Measurements from ENCODE around the gene PKN1.
A peak's percentile ranks its signal among the peaks of the same experiment; 100 is the strongest.
"Not testable (repeated sequence)": the region's sequence is repeated elsewhere in the genome, so short reads cannot be mapped to it uniquely, and the experiment has no call there.

Gene PKN1

GRCh38 chr19:14450168-14450874 is 17.2 kb downstream of the PKN1 start:
- H3K27me3 Mint-ChIP-seq: no peaks in the 10 kb centered on the region
- ATAC-seq (ENCODE audit: low read depth): peak; percentile 82
- H3K4me3 Mint-ChIP-seq: no peak overlapping the region
- H3K36me3 Mint-ChIP-seq: peaks cover 38% of the 10 kb centered on the region
- H3K4me1 Mint-ChIP-seq: peaks cover 2% of the 10 kb centered on the region
- no peak for DNase-seq (ENCODE audit: low spot score in 2 of 2)
- H3K9me3 Mint-ChIP-seq: no peaks in the 10 kb centered on the region
- H3K27ac Mint-ChIP-seq: no peak overlapping the region

GRCh38 chr19:14450876-14451275 is 17.8 kb downstream of the PKN1 start:
- no peak for DNase-seq (ENCODE audit: low spot score in 2 of 2)
- no peak for ATAC-seq (ENCODE audit: low read depth)
- Mint-ChIP-seq H3K4me3 (no peak overlapping the region), H3K9me3 (no peaks in the 10 kb centered on the region), H3K27me3 (no peaks in the 10 kb centered on the region), H3K36me3 (peaks cover 39% of the 10 kb centered on the region), H3K4me1 (peaks cover 2% of the 10 kb centered on the region), H3K27ac (no peak overlapping the region)

- H3K36me3 Mint-ChIP-seq: peaks cover 33% of the 10 kb centered on the region
- H3K9me3 Mint-ChIP-seq; ATAC-seq (ENCODE audit: low read depth); DNase-seq (ENCODE audit: low spot score in 2 of 2); H3K4me1 Mint-ChIP-seq; H3K27me3 Mint-ChIP-seq; H3K4me3 Mint-ChIP-seq; H3K27ac Mint-ChIP-seq: not testable (repeated sequence)
Measured at GRCh38 chr19:14452303-14452702, 19.2 kb downstream of the PKN1 start.

DNA sequence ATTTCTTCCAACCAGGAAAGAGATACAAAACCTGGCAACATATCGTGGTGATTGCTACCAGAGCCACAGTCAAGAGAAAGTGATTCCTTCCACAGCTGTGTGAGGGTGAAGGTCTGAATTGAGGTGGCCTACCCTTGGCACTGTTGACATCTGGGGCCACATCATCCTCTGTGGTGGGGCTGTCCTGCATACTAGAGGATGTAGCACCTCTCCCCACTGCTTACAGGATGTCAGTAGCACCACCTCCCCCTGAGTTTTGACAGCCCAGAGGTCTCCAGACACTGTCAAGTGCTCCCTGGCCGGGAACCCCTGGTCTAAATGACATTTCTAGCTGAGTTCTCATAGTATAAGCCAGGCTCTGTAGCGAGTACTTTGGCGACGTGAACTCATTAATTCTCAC is 26.6 kb downstream of the PKN1 start:
- no peak for DNase-seq (ENCODE audit: low spot score in 2 of 2)
- Mint-ChIP-seq H3K4me3 (no peak overlapping the region), H3K9me3 (no peaks in the 10 kb centered on the region), H3K27me3 (no peaks in the 10 kb centered on the region), H3K4me1 (peaks cover 2% of the 10 kb centered on the region), H3K36me3 (peaks cover 18% of the 10 kb centered on the region), H3K27ac (no peak overlapping the region)
- ATAC-seq (ENCODE audit: low read depth): no peak

- DNase-seq (ENCODE audit: low spot score in 2 of 2) (no peak), ATAC-seq (ENCODE audit: low read depth) (no peak)
- Mint-ChIP-seq H3K4me1 (peaks cover 2% of the 10 kb centered on the region), H3K9me3 (no peaks in the 10 kb centered on the region), H3K4me3 (no peak overlapping the region), H3K27me3 (no peaks in the 10 kb centered on the region), H3K27ac (peak overlapping the region; percentile 21), H3K36me3 (peaks cover 17% of the 10 kb centered on the region)
Measured at GRCh38 chr19:14460935-14461334, 27.8 kb downstream of the PKN1 start.

GRCh38 chr19:14462401-14462800 is 29.3 kb downstream of the PKN1 start:
- H3K27me3 Mint-ChIP-seq; ATAC-seq (ENCODE audit: low read depth); DNase-seq (ENCODE audit: low spot score in 2 of 2); H3K9me3 Mint-ChIP-seq; H3K4me3 Mint-ChIP-seq; H3K4me1 Mint-ChIP-seq; H3K27ac Mint-ChIP-seq: not testable (repeated sequence)
- peaks cover 19% of the 10 kb centered on the region for H3K36me3 Mint-ChIP-seq

- Mint-ChIP-seq H3K27me3 (no peaks in the 10 kb centered on the region), H3K9me3 (no peaks in the 10 kb centered on the region), H3K4me1 (peaks cover 2% of the 10 kb centered on the region), H3K4me3 (no peak overlapping the region), H3K27ac (no peak overlapping the region), H3K36me3 (peaks cover 18% of the 10 kb centered on the region)
- DNase-seq (ENCODE audit: low spot score in 2 of 2) (no peak), ATAC-seq (ENCODE audit: low read depth) (no peak)
Measured at GRCh38 chr19:14463747-14464146, 30.6 kb downstream of the PKN1 start.

DNA sequence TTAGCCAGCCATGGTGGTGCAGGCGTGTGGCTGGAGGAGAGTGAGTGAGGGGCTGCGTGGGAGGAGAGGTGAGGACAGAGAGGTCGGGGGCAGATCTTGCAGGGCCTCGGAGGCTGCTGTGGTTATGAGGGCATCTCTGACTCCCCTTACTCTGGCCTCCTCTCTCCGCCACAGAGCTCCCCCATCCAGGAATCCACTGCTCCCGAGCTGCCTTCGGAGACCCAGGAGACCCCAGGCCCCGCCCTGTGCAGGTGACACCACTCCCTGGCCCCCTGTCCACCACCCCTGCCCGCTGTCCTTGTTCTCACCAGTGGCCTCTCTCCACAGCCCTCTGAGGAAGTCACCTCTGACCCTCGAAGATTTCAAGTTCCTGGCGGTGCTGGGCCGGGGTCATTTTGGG is 34.3 kb downstream of the PKN1 start:
- H3K9me3 Mint-ChIP-seq: no peaks in the 10 kb centered on the region
- H3K4me3 Mint-ChIP-seq: no peak overlapping the region
- DNase-seq (ENCODE audit: low spot score in 2 of 2) (no peak), ATAC-seq (ENCODE audit: low read depth) (no peak)
- peaks cover 20% of the 10 kb centered on the region for H3K36me3 Mint-ChIP-seq
- H3K27me3 Mint-ChIP-seq: no peaks in the 10 kb centered on the region
- peaks cover 3% of the 10 kb centered on the region for H3K4me1 Mint-ChIP-seq
- no peak overlapping the region for H3K27ac Mint-ChIP-seq

DNA sequence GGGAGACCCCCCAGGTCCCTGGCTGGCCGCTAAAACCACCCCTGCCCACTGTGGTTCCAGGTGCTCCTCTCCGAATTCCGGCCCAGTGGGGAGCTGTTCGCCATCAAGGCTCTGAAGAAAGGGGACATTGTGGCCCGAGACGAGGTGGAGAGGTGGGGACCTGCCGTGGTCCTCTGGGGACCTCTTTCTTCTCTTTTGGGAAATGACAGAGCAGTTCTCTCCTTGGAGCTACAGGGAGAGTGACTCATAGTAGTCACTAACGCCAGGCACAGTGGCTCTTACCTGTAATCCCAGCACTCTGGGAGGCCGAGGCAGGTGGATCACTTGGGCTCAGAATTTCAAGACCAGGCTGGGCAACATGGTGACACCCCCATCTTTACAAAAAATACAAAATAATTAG is 34.7 kb downstream of the PKN1 start:
- Mint-ChIP-seq H3K4me1 (peaks cover 6% of the 10 kb centered on the region), H3K4me3 (no peak overlapping the region), H3K36me3 (peaks cover 20% of the 10 kb centered on the region), H3K27ac (no peak overlapping the region), H3K27me3 (peaks cover 3% of the 10 kb centered on the region), H3K9me3 (no peaks in the 10 kb centered on the region)
- ATAC-seq (ENCODE audit: low read depth) (no peak), DNase-seq (ENCODE audit: low spot score in 2 of 2) (no peak)

DNA sequence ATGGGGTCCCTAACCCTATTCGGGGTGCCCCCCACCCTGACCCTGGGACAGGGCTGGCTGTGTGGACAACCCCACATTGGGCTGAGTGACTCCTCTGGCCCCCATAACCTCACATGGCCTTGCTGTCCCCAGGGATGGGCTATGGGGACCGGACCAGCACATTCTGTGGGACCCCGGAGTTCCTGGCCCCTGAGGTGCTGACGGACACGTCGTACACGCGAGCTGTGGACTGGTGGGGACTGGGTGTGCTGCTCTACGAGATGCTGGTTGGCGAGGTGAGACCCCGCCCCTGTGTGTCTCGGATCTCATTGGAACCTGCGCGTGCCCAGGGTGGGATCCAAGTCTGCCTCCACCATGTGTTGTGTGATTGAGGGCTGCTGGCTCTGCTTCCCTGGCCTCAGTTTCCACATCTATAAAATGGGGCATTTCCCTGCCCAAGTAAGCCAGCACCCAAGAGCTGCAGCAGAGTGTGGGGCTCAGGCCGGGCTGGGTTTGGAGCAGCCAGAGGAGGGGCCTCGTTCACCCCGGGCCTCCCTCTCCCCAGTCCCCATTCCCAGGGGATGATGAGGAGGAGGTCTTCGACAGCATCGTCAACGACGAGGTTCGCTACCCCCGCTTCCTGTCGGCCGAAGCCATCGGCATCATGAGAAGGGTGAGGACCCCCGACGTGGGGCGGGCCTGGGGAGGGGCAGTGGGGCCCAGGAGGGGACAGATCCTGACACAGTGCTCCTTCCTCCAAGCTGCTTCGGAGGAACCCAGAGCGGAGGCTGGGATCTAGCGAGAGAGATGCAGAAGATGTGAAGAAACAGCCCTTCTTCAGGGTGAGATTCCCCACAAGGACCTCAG is 37.1 kb downstream of the PKN1 start:
- peaks cover 15% of the 10 kb centered on the region for H3K36me3 Mint-ChIP-seq
- no peak overlapping the region for H3K27ac Mint-ChIP-seq
- ATAC-seq (ENCODE audit: low read depth) (no peak), DNase-seq (ENCODE audit: low spot score in 2 of 2) (no peak)
- H3K4me3 Mint-ChIP-seq: no peak overlapping the region
- peaks cover 16% of the 10 kb centered on the region for H3K4me1 Mint-ChIP-seq
- H3K9me3 Mint-ChIP-seq: no peaks in the 10 kb centered on the region
- H3K27me3 Mint-ChIP-seq: peaks cover 15% of the 10 kb centered on the region

- H3K4me3 Mint-ChIP-seq: peak overlapping the region; percentile 3
- ATAC-seq (ENCODE audit: low read depth): no peak
- DNase-seq (ENCODE audit: low spot score in 2 of 2): no peak
- no peaks in the 10 kb centered on the region for H3K9me3 Mint-ChIP-seq
- H3K36me3 Mint-ChIP-seq: peaks cover 13% of the 10 kb centered on the region
- H3K4me1 Mint-ChIP-seq: peaks cover 22% of the 10 kb centered on the region
- peak overlapping the region; percentile 50 for H3K27ac Mint-ChIP-seq
- H3K27me3 Mint-ChIP-seq: peaks cover 23% of the 10 kb centered on the region
Measured at GRCh38 chr19:14471436-14472187, 38.5 kb downstream of the PKN1 start.

- Mint-ChIP-seq H3K36me3 (peaks cover 11% of the 10 kb centered on the region), H3K27ac (peak overlapping the region; percentile 50), H3K9me3 (no peaks in the 10 kb centered on the region), H3K4me1 (peaks cover 23% of the 10 kb centered on the region), H3K27me3 (peaks cover 26% of the 10 kb centered on the region), H3K4me3 (peak overlapping the region; percentile 54)
- DNase-seq (ENCODE audit: low spot score in 2 of 2): peak; percentile 93 to 95
- ATAC-seq (ENCODE audit: low read depth): peak; percentile 75
Measured at GRCh38 chr19:14472202-14472938, 39.3 kb downstream of the PKN1 start.

DNA sequence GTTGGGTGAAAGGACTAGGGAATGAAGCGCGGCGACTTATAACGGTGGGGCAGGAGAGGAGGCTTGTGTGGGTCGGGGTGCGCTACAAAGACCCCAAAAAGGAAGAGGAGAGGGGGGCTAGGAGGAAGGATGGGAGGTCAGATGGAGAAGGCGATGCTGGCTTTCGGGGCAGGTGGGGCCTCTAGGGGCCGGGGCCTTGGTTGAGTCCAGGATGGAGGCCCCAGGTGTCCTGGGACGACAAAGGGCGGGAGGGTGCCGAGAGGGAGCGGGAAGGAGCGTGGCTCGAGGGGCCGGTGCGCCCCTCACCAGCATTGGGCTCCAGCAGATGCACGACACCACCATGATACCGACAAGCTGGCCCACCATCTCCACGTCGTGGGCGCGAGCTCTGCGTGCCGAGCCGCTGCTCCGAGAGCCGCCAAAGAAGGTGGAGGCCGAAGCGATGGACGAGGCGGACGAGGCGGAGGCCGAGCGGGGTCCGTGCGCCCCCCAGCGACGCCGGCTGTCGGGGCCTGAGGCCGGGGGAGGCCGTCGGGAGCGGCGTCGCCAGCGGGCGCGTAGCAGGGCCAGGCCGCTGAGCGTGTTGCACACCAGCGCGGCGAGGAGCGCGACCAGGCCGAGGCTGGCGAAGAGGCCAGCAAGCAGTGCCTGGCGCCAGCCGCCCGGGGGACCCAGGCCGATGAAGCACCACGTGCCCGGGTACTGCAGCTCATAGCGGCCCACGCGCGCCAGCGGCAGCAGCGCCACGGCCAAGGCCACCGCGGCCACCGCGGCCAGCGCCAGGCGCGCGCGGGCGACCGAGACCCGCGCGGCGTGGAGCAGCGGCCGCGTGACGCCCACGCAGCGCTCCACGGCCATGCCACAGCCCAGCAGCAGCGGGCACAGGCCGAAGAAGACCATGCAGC is 40.2 kb downstream of the PKN1 start:
- Mint-ChIP-seq H3K9me3 (no peaks in the 10 kb centered on the region), H3K36me3 (peaks cover 15% of the 10 kb centered on the region), H3K4me3 (peak overlapping the region; percentile 43), H3K4me1 (peaks cover 23% of the 10 kb centered on the region), H3K27ac (no peak overlapping the region), H3K27me3 (peaks cover 26% of the 10 kb centered on the region)
- no peak for ATAC-seq (ENCODE audit: low read depth)
- DNase-seq (ENCODE audit: low spot score in 2 of 2): no peak

Data from memory B cell (primary cell).